Activated gamma-delta T cell treated with Interleukin-2 at 50 U/mL for 16 hours (primary cell): ENCODE data around the gene ZNHIT1.
"Not testable (repeated sequence)": the region's sequence is repeated elsewhere in the genome, so short reads cannot be mapped to it uniquely, and the experiment has no call there.

ENCODE experiments used
- DNase-seq: peaks from one replicate; pipeline ENCODE4 v3.0.0-alpha.2; 2020

The ZNHIT1 gene

DNA sequence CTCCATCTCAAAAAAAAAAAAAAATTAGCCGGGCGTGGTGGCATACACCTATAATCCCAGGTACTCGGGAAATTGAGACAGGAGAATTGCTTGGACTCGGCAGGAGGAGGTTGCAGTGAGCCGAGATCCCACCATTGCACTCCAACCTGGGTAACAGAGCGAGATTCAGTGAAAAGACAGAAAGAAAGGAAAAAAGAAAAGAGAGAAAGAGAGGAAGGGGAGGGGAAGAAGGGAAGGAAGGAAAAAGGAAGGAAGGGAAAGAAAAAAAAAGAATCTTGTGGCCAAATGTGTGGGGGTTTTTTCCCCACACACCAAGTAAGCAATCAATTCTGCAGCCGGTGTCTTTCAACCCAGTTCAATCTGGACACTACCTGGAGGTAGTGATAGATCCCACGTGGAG, 28.9 kb upstream of the ZNHIT1 start:
- no peak for DNase-seq

- no peak for DNase-seq
These were observed 22.1 kb upstream of the ZNHIT1 start for GRCh38 chr7:101195884-101196283.

DNA sequence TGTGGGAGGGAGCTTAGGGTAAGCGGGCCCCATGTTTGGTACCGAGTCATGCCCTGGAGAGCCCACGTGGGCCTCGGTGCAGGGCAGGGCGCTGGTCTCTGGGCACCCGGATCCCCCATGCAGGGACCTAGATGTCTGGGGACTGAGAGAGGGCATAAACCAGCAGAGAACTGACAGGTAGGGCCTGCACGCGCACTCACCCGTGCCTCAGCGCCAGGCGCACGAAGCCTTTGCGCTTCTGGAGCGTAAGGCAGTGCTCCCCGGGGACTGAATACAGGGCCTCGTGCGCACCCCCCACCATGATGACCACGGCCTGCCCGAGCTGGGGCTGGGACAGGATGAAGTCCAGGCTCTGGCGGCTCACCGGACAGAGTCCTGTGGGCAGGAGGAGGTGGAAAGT, 20.0 kb upstream of the ZNHIT1 start:
- DNase-seq, result no peak

- DNase-seq, result no peak
These were observed 19.5 kb upstream of the ZNHIT1 start for GRCh38 chr7:101198476-101198875.

DNA sequence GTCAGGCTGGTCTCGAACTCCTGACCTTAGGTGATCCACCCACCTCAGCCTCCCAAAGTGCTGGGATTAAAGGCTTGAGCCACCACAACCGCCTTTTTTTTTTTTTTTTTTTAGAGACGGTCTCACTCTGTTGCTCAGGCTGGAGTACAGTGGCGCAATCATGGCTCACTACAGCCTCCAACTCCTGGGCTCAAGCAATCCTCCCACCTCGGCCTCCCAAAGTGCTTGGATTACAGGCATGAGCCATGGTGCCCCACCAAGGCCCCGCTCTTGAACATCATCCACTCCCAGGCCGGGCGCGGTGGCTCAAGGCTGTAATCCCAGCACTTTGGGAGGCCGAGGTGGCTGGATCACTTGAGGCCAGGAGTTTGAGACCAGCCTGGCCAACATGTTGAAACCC, 18.4 kb upstream of the ZNHIT1 start:
- DNase-seq, result not testable (repeated sequence)

- DNase-seq, result no peak
These were observed 17.5 kb upstream of the ZNHIT1 start for GRCh38 chr7:101200504-101200861.

DNA sequence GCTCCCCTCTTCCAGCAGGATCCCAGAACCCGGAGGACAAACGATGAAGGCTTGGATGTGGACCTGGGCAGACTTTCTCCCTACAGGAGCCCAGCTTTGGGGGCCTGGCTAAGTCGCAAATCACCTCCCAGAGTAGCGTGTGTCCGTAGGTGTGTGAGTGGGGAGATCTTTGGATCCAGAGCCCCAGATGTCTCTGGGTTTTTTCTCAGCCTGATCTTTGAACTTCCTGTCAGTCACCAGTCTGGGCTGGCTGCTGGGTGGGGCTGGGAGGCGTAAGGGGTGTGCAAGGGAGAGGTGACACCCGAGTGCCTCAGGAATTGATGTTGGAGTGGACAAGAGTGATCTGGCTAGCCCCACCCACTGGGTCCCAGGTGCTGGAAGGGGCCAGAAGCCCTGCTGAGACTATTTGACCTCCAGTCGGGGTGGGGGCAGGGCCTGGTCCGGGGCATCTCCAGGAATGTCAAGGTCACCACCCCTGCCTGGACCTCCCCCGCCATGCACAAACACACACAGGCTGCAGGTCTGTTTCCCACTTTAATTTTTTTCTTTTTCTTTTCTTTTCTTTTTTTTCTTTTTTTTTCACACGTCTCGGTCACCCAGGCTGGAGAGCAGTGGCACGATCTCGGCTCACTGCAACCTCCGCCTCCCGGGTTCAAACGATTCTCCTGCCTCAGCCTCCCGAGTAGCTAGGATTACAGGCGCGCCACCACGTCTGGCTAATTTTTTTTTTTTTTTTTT, 16.9 kb upstream of the ZNHIT1 start, which contains the start of gene MOGAT3:
MOGAT3 (minus strand) TSS at position 175 of the 738 bp plus-strand sequence. CDS start 182 bp downstream, outside the sequence.
- DNase-seq, result no peak

- no peak for DNase-seq
These were observed 16.0 kb upstream of the ZNHIT1 start for GRCh38 chr7:101201695-101202602.

GRCh38 chr7:101202603-101202918, 15.4 kb upstream of the ZNHIT1 start:
- no peak for DNase-seq

DNA sequence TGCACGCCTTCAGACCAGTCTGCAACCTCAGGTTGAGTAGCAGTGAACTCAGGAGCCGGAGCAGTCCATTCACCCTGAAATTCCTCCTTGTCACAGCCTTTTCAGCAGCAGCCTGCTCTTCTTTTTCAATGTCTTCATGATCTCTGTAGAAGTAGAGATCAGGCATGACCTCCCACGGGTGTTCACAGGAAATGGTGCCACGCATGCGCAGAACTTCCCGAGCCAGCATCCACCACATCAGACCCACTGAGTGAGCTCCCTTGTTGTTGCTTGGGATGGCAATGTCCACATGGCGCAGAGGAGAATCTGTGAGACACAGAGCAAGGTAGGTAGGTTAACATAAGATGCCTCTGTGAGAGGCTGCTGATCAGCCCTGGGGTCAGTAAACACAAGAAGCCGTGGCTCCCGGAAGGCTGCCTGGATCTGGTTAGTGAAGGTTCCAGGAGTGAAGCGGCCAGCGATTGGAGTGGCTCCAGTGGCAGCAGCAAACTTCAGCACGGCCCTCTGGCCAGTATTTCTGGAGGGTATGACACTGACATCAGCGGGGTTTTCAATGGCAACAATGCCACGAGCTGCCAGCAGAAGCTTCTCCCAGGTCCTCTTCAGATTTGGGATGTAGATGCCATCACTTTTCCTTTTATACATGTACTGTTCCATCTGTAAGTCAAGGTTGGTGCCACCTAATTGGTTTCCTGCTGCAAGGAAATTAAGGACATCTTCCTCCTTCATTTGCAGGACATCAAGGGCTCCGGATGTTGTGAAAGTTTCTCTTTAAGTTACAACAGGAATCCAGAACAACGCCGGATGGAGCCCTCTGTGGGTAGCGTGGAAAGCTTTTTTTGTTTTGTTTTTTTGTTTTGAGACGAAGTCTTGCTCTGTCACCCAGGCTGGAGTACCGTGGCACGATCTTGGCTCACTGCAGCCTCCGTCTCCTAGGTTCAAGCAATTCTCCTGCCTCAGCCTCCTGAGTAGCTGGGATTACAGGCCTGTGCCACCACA, 13.9 kb upstream of the ZNHIT1 start:
- DNase-seq, result not testable (repeated sequence)

- no peak for DNase-seq
These were observed 11.9 kb upstream of the ZNHIT1 start for GRCh38 chr7:101205901-101206664.

DNA sequence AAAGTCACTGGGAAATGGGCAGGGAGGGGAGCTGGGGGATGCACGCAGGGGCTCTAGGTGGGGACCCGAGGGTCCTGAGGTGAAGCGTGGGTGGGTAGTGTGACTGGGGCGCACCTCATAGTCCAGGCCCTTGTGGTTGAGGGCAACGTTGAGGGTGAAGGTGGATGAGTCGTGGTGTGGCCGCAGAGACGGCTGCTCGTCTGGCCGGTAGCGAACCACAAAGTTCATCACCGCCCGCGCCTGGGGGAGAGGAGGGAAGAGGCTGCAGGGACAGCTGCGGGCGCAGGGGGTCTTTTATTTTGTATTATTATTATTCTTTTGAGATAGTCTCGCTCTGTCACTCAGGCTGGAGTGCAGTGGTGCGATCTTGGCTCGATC, 11.3 kb upstream of the ZNHIT1 start:
- no peak for DNase-seq

GRCh38 chr7:101207459-101207858, 10.5 kb upstream of the ZNHIT1 start:
- no peak for DNase-seq

- DNase-seq, result no peak
These were observed 9.2 kb upstream of the ZNHIT1 start for GRCh38 chr7:101208794-101209193.

- no peak for DNase-seq
These were observed 7.8 kb upstream of the ZNHIT1 start for GRCh38 chr7:101210143-101210542.

DNA sequence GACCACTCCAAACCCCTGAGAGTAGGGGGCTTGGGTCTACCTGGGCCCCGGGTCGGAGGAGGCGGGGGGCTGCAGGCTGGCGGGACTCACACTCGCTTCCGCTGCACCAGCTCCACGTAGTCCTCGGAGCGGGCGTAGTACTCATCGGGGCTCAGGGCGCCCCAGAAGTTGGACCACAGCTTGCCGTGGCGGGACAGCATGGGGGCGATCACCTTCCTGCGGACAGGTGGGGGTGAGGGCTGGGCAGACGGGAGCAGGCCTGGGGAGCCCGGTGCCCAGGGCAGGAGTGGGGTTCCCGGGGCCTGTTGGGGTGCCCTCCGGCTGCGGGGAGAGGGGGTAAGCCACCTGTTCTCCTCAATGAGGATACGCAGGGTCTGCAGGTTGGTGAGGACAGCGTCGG, 6.5 kb upstream of the ZNHIT1 start:
- DNase-seq, result no peak

DNA sequence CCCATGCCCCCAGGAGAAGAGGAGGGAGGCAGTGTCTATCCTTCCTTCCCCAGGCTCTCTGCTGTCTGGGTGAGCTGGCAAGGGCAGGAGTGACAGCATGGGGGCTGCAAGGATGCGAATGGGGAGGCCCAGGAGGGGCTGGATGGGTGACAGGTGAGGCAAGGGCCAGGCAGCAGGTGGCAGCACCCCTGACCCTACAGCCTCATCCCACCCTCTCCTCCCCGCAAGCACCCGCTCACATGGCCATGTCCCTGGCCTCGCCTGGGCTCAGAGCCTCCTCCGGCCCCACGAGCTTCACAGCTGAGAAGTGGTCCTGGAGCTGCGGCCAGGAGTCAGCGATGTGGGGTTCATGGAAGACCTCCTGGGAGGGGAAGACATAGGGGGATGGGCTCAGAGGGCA, 6.0 kb upstream of the ZNHIT1 start:
- DNase-seq, result no peak

- no peak for DNase-seq
These were observed 1.7 kb upstream of the ZNHIT1 start for GRCh38 chr7:101216001-101216859.

DNA sequence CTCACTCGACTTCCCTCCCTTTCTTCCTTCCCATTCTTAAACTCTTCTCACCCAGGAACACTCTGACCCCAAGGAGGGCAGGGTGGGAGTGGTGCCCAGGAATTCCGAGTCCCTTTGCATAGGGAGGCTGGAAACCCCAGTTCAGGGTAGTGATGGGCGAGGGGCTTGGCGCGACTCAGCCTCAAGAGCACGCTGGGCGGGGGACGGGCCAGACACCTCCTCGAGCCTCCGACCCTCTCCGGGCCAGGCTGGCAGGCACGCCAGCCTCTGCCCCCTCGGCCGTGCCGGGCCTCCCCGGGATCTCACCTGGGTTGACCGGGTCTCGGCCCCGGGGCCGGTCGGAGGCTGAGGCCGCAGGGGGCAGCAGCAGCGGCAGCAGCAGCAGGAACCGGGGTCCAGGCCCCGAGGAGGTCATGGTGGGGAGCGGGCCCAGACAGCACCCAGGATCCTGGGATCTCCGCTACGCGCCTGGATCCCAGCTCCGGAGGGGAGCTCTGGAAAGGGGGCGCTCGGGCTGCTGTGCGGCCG, 1.0 kb upstream of the ZNHIT1 start:
- DNase-seq, result no peak

- no peak for DNase-seq
These were observed 516 bp downstream of the ZNHIT1 start for GRCh38 chr7:101218236-101219125.
